DMS153 treated with DMSO at 0.1 percent for 48 hours (cell line): ENCODE results near the gene GCLC.
"Not testable (repeated sequence)": the region's sequence is repeated elsewhere in the genome, so short reads cannot be mapped to it uniquely, and the experiment has no call there.

ENCODE experiments used
- DNase-seq: peaks from one replicate; lab custom pipeline; 2025; ENCODE audit not compliant: unreplicated experiment; lab: John Stamatoyannopoulos, UW

The GCLC gene

GRCh38 chr6:53564401-53565065 is 19.6 kb upstream of the GCLC start:
- DNase-seq = no peak

DNA sequence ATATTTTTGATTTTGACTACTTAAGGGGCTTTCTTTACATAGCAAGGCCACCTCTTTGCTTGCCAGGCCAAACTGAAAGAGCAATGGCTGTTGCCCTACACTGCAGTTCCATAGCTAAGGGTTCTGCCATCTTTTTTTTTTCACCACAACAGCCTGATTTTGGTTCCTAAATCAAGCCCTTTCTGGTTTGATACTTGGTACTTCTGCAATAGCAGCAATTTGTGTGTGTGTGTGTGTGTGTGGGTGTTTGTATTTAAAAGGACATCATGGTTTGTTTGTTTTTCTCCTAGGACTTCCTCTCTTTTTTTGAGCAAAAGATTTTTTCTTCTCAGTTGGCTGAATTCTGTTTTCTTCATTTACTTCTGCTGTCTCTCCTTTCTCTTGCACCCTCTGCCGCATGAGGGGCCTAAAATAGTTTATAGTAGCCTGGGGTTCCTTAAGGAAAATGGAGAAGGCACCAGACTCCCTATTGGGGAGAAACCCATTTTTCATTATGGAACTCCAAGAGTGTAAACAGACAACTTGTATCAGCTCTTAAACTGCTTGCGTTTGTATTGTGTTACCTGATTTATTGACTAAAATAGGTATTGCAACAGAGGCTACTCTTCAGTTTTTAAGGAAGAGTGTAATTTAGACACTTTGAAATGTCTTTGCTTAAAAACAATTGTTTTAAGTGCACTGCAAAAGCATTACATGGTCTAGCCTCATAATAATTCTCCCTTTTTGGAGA is 12.2 kb upstream of the GCLC start:
- no peak for DNase-seq

- not testable (repeated sequence) for DNase-seq
These were observed 8.7 kb upstream of the GCLC start for GRCh38 chr6:53553600-53553999.

- DNase-seq = not testable (repeated sequence)
These were observed 6.8 kb upstream of the GCLC start for GRCh38 chr6:53551681-53552080.

DNA sequence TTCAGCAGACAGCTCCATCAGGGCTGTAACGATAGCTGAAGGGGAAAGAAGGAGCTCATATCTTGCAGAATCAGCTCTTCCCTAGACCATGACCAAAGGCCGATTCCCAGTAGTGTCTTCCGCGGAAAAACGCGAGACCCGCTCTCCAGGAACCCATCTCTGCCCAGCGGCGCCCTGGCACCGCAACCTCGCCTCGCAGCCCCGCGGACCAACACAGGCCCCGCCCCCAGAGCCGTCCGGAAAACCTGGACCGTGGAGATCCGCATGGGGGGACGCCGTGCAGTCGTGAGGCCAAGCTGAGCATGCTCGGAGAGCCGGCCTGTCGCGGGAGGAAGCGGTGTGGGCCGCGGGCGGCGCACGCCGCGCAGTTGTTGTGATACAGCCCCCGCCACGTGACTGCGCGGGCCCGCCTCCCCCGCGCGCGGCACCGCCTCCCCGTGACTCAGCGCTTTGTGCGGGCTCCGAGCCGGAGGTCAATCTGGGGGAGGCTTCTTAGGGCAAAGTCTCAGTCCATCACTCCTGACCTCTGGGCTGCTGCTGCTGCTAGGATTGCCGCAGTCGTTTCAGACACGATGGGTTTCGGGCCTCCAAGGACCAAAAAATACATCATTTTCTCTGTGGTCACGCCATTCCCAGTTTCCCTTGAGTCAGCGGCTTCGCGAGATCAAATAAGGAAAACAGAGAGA is 3.1 kb upstream of the GCLC start:
- peak; percentile 80 for DNase-seq

DNA sequence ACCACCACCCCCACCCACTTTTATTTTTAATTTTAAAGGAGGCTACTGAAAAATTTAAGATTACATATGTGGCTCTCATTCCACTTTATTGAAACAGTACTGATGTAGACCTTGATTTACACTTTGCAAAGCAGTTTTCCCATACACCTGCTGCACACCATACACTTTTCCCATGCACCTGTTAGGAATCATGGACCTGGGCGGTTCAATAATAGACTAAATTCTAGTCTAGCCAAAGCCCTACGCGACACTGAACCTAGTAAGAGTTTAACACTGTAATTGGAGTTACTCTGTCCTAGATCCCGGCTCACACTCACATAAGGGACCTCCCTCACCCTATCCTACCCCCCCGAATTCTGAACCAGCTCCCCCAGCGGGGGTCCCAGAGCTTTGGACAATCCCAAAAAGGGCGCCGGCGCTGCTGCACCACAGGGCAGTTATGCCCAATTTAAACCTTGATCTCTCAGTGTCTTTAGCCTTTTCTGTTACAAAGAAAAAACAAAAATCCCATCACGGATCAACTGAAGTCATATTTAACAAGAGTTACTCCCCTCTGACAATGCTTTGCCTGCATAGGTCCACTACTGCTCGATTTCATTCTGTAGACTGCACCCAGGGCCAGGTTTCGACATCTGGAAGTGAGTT is 2.4 kb upstream of the GCLC start:
- DNase-seq = no peak

DNA sequence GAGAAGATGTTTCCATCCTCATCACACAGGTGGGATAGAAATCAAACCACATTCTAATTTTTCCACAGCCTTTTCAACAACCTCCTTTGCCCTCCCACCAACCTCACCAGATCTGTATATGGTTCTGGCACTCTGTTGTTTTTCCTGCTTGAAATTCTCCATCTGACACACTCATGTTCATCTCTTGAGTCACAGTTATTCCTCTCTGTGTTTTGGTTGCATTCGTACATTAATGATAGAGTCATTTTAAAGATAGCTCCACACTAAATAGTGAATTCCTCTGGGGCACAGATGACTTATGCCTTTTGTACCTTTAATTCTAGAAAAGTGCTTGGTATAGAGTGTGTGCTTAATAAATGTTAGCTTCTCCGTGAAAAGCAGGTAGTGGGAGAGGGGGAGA is 1.4 kb upstream of the GCLC start:
- DNase-seq = no peak

DNA sequence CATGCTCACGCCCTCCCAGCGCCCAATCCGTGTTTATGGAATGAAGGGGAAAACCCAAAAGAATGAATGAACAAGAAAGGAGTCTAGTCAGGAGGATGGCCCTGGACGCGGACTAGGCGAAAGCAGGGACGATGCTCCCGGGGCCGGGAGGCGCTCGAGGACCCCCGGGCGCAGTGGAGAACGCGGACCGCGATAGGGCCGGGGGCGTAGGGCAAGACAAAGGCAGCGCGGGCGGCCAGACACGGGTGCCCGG is 758 bp downstream of the GCLC start:
- no peak for DNase-seq

- no peak for DNase-seq
These were observed 1.3 kb downstream of the GCLC start for GRCh38 chr6:53543359-53544216.

DNA sequence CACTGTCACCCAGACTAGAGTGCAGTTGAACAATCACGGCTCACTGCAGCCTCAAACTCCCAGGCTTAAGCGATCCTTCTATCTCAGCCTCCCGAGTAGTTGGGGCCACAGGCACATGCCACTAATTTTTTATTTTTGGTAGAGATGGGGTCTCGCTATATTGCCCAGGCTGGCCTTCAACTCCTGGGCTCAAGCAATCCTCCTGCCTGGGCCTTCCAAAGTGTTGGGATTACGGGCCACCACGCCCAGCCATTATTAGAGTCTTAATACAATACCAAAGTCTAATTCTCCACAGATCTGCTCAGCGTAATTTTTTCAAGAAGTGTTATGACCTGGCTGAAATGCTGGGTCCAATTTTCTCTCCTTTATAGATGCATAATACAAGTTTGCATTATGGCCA is 3.0 kb downstream of the GCLC start:
- DNase-seq = no peak

DNA sequence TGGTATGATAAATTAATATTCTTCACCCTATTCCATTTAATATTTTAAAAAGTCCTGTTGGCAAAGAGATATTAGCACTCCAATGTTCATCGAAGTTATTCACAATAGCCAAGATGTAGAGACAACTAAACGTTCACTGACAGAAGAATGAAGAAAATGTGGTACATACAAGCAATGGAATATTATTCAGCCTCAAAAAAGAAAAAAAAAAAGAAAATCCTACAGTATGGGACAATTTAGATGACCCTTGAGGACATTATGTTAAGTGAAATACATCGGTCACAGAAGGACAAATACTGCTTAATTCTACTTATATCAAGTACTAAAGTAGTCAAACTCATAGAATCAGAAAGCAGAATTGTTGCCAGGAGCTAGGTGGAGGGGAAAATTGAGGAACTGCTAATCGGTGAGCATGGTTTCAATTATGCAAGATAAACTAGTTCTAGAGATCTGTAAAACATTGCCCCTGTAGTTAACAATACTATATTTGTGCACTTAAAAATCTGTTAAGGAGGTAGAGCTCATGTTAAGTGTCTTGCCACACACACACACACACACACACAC is 4.7 kb downstream of the GCLC start:
- DNase-seq = no peak

GRCh38 chr6:53539561-53539960 is 5.3 kb downstream of the GCLC start:
- no peak for DNase-seq

- DNase-seq = no peak
These were observed 8.3 kb downstream of the GCLC start for GRCh38 chr6:53536561-53536960.

- no peak for DNase-seq
These were observed 12.0 kb downstream of the GCLC start for GRCh38 chr6:53532942-53533341.

GRCh38 chr6:53532061-53532797 is 12.7 kb downstream of the GCLC start:
- DNase-seq = no peak

- DNase-seq = no peak
These were observed 14.0 kb downstream of the GCLC start for GRCh38 chr6:53530780-53531386.

DNA sequence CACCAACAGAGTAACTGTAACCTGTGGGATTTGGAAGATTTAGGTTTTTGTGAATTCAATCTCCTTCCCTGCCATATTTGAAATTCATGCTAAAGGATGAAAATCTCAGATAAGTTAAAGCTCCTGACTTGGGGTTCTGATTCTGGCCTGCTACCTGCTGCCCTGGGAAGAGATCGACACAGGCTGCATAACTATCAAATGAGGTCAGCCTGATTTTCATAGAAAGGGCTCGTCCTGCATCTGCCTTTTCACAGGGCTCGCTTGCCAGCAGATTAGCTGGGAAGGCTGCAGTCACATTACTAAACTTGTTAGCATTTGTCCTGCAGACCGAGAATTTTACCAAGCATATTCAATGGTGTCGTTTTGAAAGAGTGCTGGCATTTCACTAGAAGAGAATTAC is 14.6 kb downstream of the GCLC start:
- no peak for DNase-seq

DNA sequence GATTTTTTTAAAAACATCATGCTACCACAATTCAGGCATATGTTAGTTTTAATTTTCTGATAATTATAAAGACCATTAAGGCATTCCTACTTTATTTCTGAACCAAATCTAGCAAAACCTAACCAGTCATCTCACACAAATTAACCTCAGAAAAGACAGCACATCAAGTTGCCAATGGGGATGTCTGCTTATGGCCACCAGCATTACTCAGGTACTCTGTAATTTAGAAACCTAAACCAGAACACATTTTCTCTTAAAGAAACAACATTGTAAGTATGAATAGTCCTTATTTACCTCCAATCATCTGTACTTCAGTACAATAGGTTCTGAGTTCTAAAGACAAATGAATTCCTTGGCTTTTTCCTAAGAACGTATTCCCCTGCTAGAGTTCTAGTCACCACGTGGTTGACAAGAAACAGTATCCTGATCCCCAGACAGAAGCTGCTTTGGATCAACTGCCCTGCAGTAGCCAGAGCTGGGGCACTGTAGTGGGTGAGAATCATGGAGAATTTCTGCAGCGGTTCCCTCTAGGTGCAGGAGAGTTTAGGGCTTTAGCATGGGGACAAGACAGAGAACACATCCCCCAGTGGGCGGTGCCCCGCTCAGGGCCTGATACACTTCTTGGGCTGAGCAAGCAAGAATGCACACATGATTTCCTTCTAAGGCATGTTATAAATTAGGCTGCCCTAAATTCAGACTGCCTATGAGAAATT is 15.4 kb downstream of the GCLC start:
- DNase-seq = no peak

GRCh38 chr6:53528107-53528506 is 16.8 kb downstream of the GCLC start:
- no peak for DNase-seq
